ENCODE measurements around the gene KCNIP2. TPM values are rescaled to one million over a fixed set of nuclear protein-coding genes. Genes with fewer than 3 reads are reported as not detected.

The KCNIP2 gene
- total and polyA plus RNA-seq, 2 donors (not counting 3 experiments of a cell fraction or from before 2014, with no cell fraction given), result 0.36 to 2.2 TPM

- dilution Hi-C loops (cut with MboI; ENCODE audit: extremely low pct_ligation_motif_present, low sequenced_read_pairs) (no loop called here), intact Hi-C loops (cut with micrococcal nuclease) (no loop called here)
- H3K4me3 ChIP-seq (replicated peaks in 1 of 3; ENCODE audit: insufficient read depth in 1 of 3, low read depth in 1 of 3, low read length in 3 of 3), result no peak overlapping the region
- peak overlapping the region; percentile 10 for H3K4me2 ChIP-seq (ENCODE audit: insufficient read depth, low read length)
- DNase-seq (ENCODE audit: low read depth, low spot score) (peak; percentile 67), FAIRE-seq (peak; percentile 97)
- no peaks in the 10 kb centered on the region for H3K9me3 ChIP-seq (replicated peaks; ENCODE audit: control insufficient read depth, insufficient read depth, low read length)
- H3K9me1 ChIP-seq (replicated peaks; ENCODE audit: control insufficient read depth, extremely low read depth, insufficient read depth, low read length), result no peaks in the 10 kb centered on the region
- BruUV-seq (replicated peaks), result no TSS peak
- H3K27ac ChIP-seq (ENCODE audit: insufficient read depth, low read depth, low read length), result no peak overlapping the region
- peaks cover 12% of the 10 kb centered on the region for H3K4me1 ChIP-seq (ENCODE audit: control insufficient read depth, extremely low read depth, insufficient read depth, low read length)
- no peaks in the 10 kb centered on the region for H3K27me3 ChIP-seq (ENCODE audit: control insufficient read depth in 2 of 2, insufficient read depth in 2 of 2, low read length in 2 of 2)
- H3K36me3 ChIP-seq (ENCODE audit: control insufficient read depth in 2 of 2, extremely low read depth in 1 of 2, insufficient read depth in 2 of 2, low read length in 2 of 2), result no peaks in the 10 kb centered on the region
- no peaks in the 10 kb centered on the region for H4K20me1 ChIP-seq (replicated peaks; ENCODE audit: control insufficient read depth, extremely low read depth, insufficient read depth, low read length)
- CTCF ChIA-PET, result interaction anchor here (0.6 to 5.9 kb wide), 6 partner anchors 8 to 153 kb away, joined by 3 to 43 read pairs (median 12); partner anchors contain the start of gene KCNIP2
- H2AFZ ChIP-seq (ENCODE audit: low read depth, low read length), result no peak overlapping the region
- H3K79me2 ChIP-seq (ENCODE audit: control insufficient read depth, insufficient read depth, low read length), result no peaks in the 10 kb centered on the region
- TF ChIP-seq FOS (IDR thresholded peaks at IDR 0.05; ENCODE audit: borderline replicate concordance, insufficient read depth, low read length) (peak; percentile 75), GATA2 (IDR thresholded peaks at IDR 0.05; ENCODE audit: insufficient read depth, insufficient read length, low read depth, low read length) (no peak), POLR2AphosphoS5 (IDR thresholded peaks at IDR 0.05; ENCODE audit: insufficient read depth, low read depth, low read length) (no peak), MYC (IDR thresholded peaks at IDR 0.05; ENCODE audit: low read depth, low read length) (no peak), JUN (IDR thresholded peaks at IDR 0.05; ENCODE audit: borderline replicate concordance, insufficient read depth, insufficient read length, low read depth) (peak; percentile 31)
- POLR2A ChIA-PET, result no interaction called here
- H3K9ac ChIP-seq (replicated peaks; ENCODE audit: extremely low read depth, insufficient read depth, low read length), result no peak overlapping the region
Observed at GRCh38 chr10:101856626-101857025, 13.0 kb upstream of the KCNIP2 start.

- POLR2A ChIA-PET, result no interaction called here
- dilution Hi-C loops (cut with MboI; ENCODE audit: extremely low pct_ligation_motif_present, low sequenced_read_pairs), result no loop called here
- no peak for DNase-seq (ENCODE audit: low read depth, low spot score)
Observed at GRCh38 chr10:101851411-101852116, 8.0 kb upstream of the KCNIP2 start.

More at GRCh38 chr10:101851411-101852116, 8.0 kb upstream of the KCNIP2 start:
- Histone ChIP-seq H3K27ac (ENCODE audit: insufficient read depth, low read depth, low read length) (no peak overlapping the region), H3K79me2 (ENCODE audit: control insufficient read depth, insufficient read depth, low read length) (no peaks in the 10 kb centered on the region), H3K4me1 (ENCODE audit: control insufficient read depth, extremely low read depth, insufficient read depth, low read length) (peaks cover 33% of the 10 kb centered on the region), H3K9me3 (replicated peaks; ENCODE audit: control insufficient read depth, insufficient read depth, low read length) (no peaks in the 10 kb centered on the region), H3K4me3 (replicated peaks in 1 of 3; ENCODE audit: insufficient read depth in 1 of 3, low read depth in 1 of 3, low read length in 3 of 3) (no peak overlapping the region), H3K9me1 (replicated peaks; ENCODE audit: control insufficient read depth, extremely low read depth, insufficient read depth, low read length) (no peaks in the 10 kb centered on the region), H3K27me3 (ENCODE audit: control insufficient read depth in 2 of 2, insufficient read depth in 2 of 2, low read length in 2 of 2) (no peaks in the 10 kb centered on the region), H3K36me3 (ENCODE audit: control insufficient read depth in 2 of 2, extremely low read depth in 1 of 2, insufficient read depth in 2 of 2, low read length in 2 of 2) (no peaks in the 10 kb centered on the region), H2AFZ (ENCODE audit: low read depth, low read length) (no peak overlapping the region), H4K20me1 (replicated peaks; ENCODE audit: control insufficient read depth, extremely low read depth, insufficient read depth, low read length) (no peaks in the 10 kb centered on the region), H3K9ac (replicated peaks; ENCODE audit: extremely low read depth, insufficient read depth, low read length) (no peak overlapping the region), H3K4me2 (ENCODE audit: insufficient read depth, low read length) (no peak overlapping the region)
- no peak for FAIRE-seq
- CTCF ChIA-PET, result interaction anchor here (1.2 to 2.7 kb wide), 4 partner anchors 8 to 158 kb away, joined by 4 to 27 read pairs (median 6); partner anchors contain the start of gene KCNIP2
- BruUV-seq (replicated peaks), result no TSS peak
- no peak for TF ChIP-seq MYC (IDR thresholded peaks at IDR 0.05; ENCODE audit: low read depth, low read length)
- no peak for TF ChIP-seq POLR2A (IDR thresholded peaks at IDR 0.05; ENCODE audit: low read depth, low read length)
- TF ChIP-seq GATA2 (IDR thresholded peaks at IDR 0.05; ENCODE audit: insufficient read depth, insufficient read length, low read depth, low read length), result no peak
- TF ChIP-seq CTCF (IDR thresholded peaks at IDR 0.05; ENCODE audit: extremely low read depth in 1 of 2, insufficient read depth in 1 of 2, low read depth in 1 of 2, low read length in 2 of 2), result no peak
- no peak for TF ChIP-seq POLR2AphosphoS5 (IDR thresholded peaks at IDR 0.05; ENCODE audit: insufficient read depth, low read depth, low read length)
- no peak for TF ChIP-seq MAX (IDR thresholded peaks at IDR 0.05; ENCODE audit: insufficient read depth, insufficient read length)
- TF ChIP-seq JUN (IDR thresholded peaks at IDR 0.05; ENCODE audit: borderline replicate concordance, insufficient read depth, insufficient read length, low read depth), result no peak
- intact Hi-C loops (cut with micrococcal nuclease), result no loop called here

Data from endothelial cell of umbilical vein (primary cell).